ENCODE results near the gene PLEKHA7.

The PLEKHA7 gene

GRCh38 chr11:16898274-16898985 is 115.8 kb downstream of the PLEKHA7 start:
- H2BK120ac ChIP-seq (ENCODE audit: low read depth, low read length) = no peak overlapping the region
- no peak overlapping the region for H2BK15ac ChIP-seq (replicated peaks; ENCODE audit: low read depth)
- no peak overlapping the region for H3K56ac ChIP-seq (ENCODE audit: low read length)
- no peak overlapping the region for H4K8ac ChIP-seq (ENCODE audit: low read depth, low read length)
- H3K36me3 ChIP-seq (ENCODE audit: control insufficient read depth, insufficient read depth, low read length) = no peaks in the 10 kb centered on the region
- H3K4me3 ChIP-seq (ENCODE audit: low read length) = no peak overlapping the region
- H3K27me3 ChIP-seq (ENCODE audit: insufficient read depth, low read length, poor library complexity) = no peaks in the 10 kb centered on the region
- DNase-seq = no peak
- no peak overlapping the region for H3K23ac ChIP-seq (ENCODE audit: low read length)
- no peak overlapping the region for H3K4me2 ChIP-seq (ENCODE audit: low read length)
- H4K5ac ChIP-seq (ENCODE audit: low read length) = no peak overlapping the region
- no peak overlapping the region for H3K4ac ChIP-seq (ENCODE audit: low read depth, low read length)
- no CpG with 5 or more reads among the region's 1 CpG for WGBS (ENCODE audit: extremely low coverage, insufficient coverage, low lambda C conversion rate)
- no peak overlapping the region for H3K9ac ChIP-seq (ENCODE audit: low read length)
- no peak overlapping the region for H2BK5ac ChIP-seq (ENCODE audit: low read length)
- H3K18ac ChIP-seq (ENCODE audit: low read length) = no peak overlapping the region
- no peaks in the 10 kb centered on the region for H3K79me1 ChIP-seq (ENCODE audit: low read length)
- H3K4me1 ChIP-seq (ENCODE audit: control insufficient read depth, low read depth, low read length) = peaks cover 8% of the 10 kb centered on the region
- peak overlapping the region; percentile 84 for H2AK5ac ChIP-seq (ENCODE audit: low read length)
- no peak overlapping the region for H3K27ac ChIP-seq (ENCODE audit: low read depth, low read length)
- H3K79me2 ChIP-seq (ENCODE audit: control insufficient read depth, insufficient read depth, low read length) = no peaks in the 10 kb centered on the region

GRCh38 chr11:16897470-16898061 is 116.6 kb downstream of the PLEKHA7 start:
- H3K27me3 ChIP-seq (ENCODE audit: insufficient read depth, low read length, poor library complexity) = no peaks in the 10 kb centered on the region
- no peak overlapping the region for H3K27ac ChIP-seq (ENCODE audit: low read depth, low read length)

GRCh38 chr11:16896729-16897469 is 117.3 kb downstream of the PLEKHA7 start:
- no peak overlapping the region for H3K4ac ChIP-seq (ENCODE audit: low read depth, low read length)
- WGBS (ENCODE audit: extremely low coverage, insufficient coverage, low lambda C conversion rate) = no CpG with 5 or more reads among the region's 7 CpGs
- H3K27me3 ChIP-seq (ENCODE audit: insufficient read depth, low read length, poor library complexity) = no peaks in the 10 kb centered on the region
- H3K18ac ChIP-seq (ENCODE audit: low read length) = no peak overlapping the region
- no peak overlapping the region for H4K5ac ChIP-seq (ENCODE audit: low read length)
- H4K8ac ChIP-seq (ENCODE audit: low read depth, low read length) = no peak overlapping the region
- no peak overlapping the region for H3K9ac ChIP-seq (ENCODE audit: low read length)
- no peak overlapping the region for H3K27ac ChIP-seq (ENCODE audit: low read depth, low read length)
- no peak overlapping the region for H3K4me3 ChIP-seq (ENCODE audit: low read length)
- H3K79me1 ChIP-seq (ENCODE audit: low read length) = no peaks in the 10 kb centered on the region
- no peaks in the 10 kb centered on the region for H3K36me3 ChIP-seq (ENCODE audit: control insufficient read depth, insufficient read depth, low read length)
- no peak overlapping the region for H2BK5ac ChIP-seq (ENCODE audit: low read length)
- H3K23ac ChIP-seq (ENCODE audit: low read length) = no peak overlapping the region
- no peak for DNase-seq
- H3K79me2 ChIP-seq (ENCODE audit: control insufficient read depth, insufficient read depth, low read length) = no peaks in the 10 kb centered on the region
- no peak overlapping the region for H3K4me2 ChIP-seq (ENCODE audit: low read length)
- no peak overlapping the region for H3K56ac ChIP-seq (ENCODE audit: low read length)
- H2BK120ac ChIP-seq (ENCODE audit: low read depth, low read length) = no peak overlapping the region
- peaks cover 10% of the 10 kb centered on the region for H3K4me1 ChIP-seq (ENCODE audit: control insufficient read depth, low read depth, low read length)
- H2BK15ac ChIP-seq (replicated peaks; ENCODE audit: low read depth) = no peak overlapping the region
- H2AK5ac ChIP-seq (ENCODE audit: low read length) = no peak overlapping the region

More at GRCh38 chr11:16897470-16898061, 116.6 kb downstream of the PLEKHA7 start:
- H2AK5ac ChIP-seq (ENCODE audit: low read length) = no peak overlapping the region
- H3K9ac ChIP-seq (ENCODE audit: low read length) = no peak overlapping the region
- H3K79me2 ChIP-seq (ENCODE audit: control insufficient read depth, insufficient read depth, low read length) = no peaks in the 10 kb centered on the region
- H3K4me3 ChIP-seq (ENCODE audit: low read length) = no peak overlapping the region
- H3K4me1 ChIP-seq (ENCODE audit: control insufficient read depth, low read depth, low read length) = peaks cover 10% of the 10 kb centered on the region
- H3K18ac ChIP-seq (ENCODE audit: low read length) = no peak overlapping the region
- DNase-seq = peak; percentile 84
- H3K79me1 ChIP-seq (ENCODE audit: low read length) = no peaks in the 10 kb centered on the region
- H3K23ac ChIP-seq (ENCODE audit: low read length) = no peak overlapping the region
- no peak overlapping the region for H2BK15ac ChIP-seq (replicated peaks; ENCODE audit: low read depth)
- no peak overlapping the region for H2BK120ac ChIP-seq (ENCODE audit: low read depth, low read length)
- no peak overlapping the region for H3K56ac ChIP-seq (ENCODE audit: low read length)
- H2BK5ac ChIP-seq (ENCODE audit: low read length) = no peak overlapping the region
- H3K36me3 ChIP-seq (ENCODE audit: control insufficient read depth, insufficient read depth, low read length) = no peaks in the 10 kb centered on the region
- no peak overlapping the region for H3K4ac ChIP-seq (ENCODE audit: low read depth, low read length)
- WGBS (ENCODE audit: extremely low coverage, insufficient coverage, low lambda C conversion rate) = no CpG with 5 or more reads among the region's 7 CpGs
- no peak overlapping the region for H4K5ac ChIP-seq (ENCODE audit: low read length)
- H4K8ac ChIP-seq (ENCODE audit: low read depth, low read length) = no peak overlapping the region
- H3K4me2 ChIP-seq (ENCODE audit: low read length) = peak overlapping the region; percentile 4

- H3K36me3 ChIP-seq (ENCODE audit: control insufficient read depth, insufficient read depth, low read length) = no peaks in the 10 kb centered on the region
- H3K4ac ChIP-seq (ENCODE audit: low read depth, low read length) = no peak overlapping the region
- peaks cover 10% of the 10 kb centered on the region for H3K4me1 ChIP-seq (ENCODE audit: control insufficient read depth, low read depth, low read length)
- no peaks in the 10 kb centered on the region for H3K27me3 ChIP-seq (ENCODE audit: insufficient read depth, low read length, poor library complexity)
- WGBS (ENCODE audit: extremely low coverage, insufficient coverage, low lambda C conversion rate) = no CpG with 5 or more reads among the region's 3 CpGs
- no peak overlapping the region for H2AK5ac ChIP-seq (ENCODE audit: low read length)
- no peak overlapping the region for H2BK5ac ChIP-seq (ENCODE audit: low read length)
- H3K9ac ChIP-seq (ENCODE audit: low read length) = no peak overlapping the region
- H3K56ac ChIP-seq (ENCODE audit: low read length) = no peak overlapping the region
- no peak overlapping the region for H3K4me3 ChIP-seq (ENCODE audit: low read length)
- H3K79me1 ChIP-seq (ENCODE audit: low read length) = no peaks in the 10 kb centered on the region
- no peak overlapping the region for H3K4me2 ChIP-seq (ENCODE audit: low read length)
- no peak overlapping the region for H2BK15ac ChIP-seq (replicated peaks; ENCODE audit: low read depth)
- no peak overlapping the region for H3K23ac ChIP-seq (ENCODE audit: low read length)
- no peak overlapping the region for H3K27ac ChIP-seq (ENCODE audit: low read depth, low read length)
- H2BK120ac ChIP-seq (ENCODE audit: low read depth, low read length) = no peak overlapping the region
- DNase-seq = no peak
- H3K18ac ChIP-seq (ENCODE audit: low read length) = no peak overlapping the region
- no peak overlapping the region for H4K5ac ChIP-seq (ENCODE audit: low read length)
- H4K8ac ChIP-seq (ENCODE audit: low read depth, low read length) = no peak overlapping the region
- no peaks in the 10 kb centered on the region for H3K79me2 ChIP-seq (ENCODE audit: control insufficient read depth, insufficient read depth, low read length)
These were observed 118.9 kb downstream of the PLEKHA7 start for GRCh38 chr11:16895306-16895705.

GRCh38 chr11:16893456-16894066 is 120.7 kb downstream of the PLEKHA7 start:
- Histone ChIP-seq H4K5ac (ENCODE audit: low read length) (no peak overlapping the region), H3K56ac (ENCODE audit: low read length) (no peak overlapping the region), H3K4me2 (ENCODE audit: low read length) (no peak overlapping the region), H3K27me3 (ENCODE audit: insufficient read depth, low read length, poor library complexity) (no peaks in the 10 kb centered on the region), H3K27ac (ENCODE audit: low read depth, low read length) (no peak overlapping the region), H3K4me1 (ENCODE audit: control insufficient read depth, low read depth, low read length) (peaks cover 10% of the 10 kb centered on the region), H3K18ac (ENCODE audit: low read length) (no peak overlapping the region), H3K9ac (ENCODE audit: low read length) (no peak overlapping the region), H3K4me3 (ENCODE audit: low read length) (no peak overlapping the region), H3K79me2 (ENCODE audit: control insufficient read depth, insufficient read depth, low read length) (no peaks in the 10 kb centered on the region), H2BK5ac (ENCODE audit: low read length) (no peak overlapping the region), H3K23ac (ENCODE audit: low read length) (no peak overlapping the region), H3K79me1 (ENCODE audit: low read length) (no peaks in the 10 kb centered on the region), H3K4ac (ENCODE audit: low read depth, low read length) (no peak overlapping the region), H2AK5ac (ENCODE audit: low read length) (no peak overlapping the region), H2BK120ac (ENCODE audit: low read depth, low read length) (no peak overlapping the region), H4K8ac (ENCODE audit: low read depth, low read length) (no peak overlapping the region), H2BK15ac (replicated peaks; ENCODE audit: low read depth) (no peak overlapping the region), H3K36me3 (ENCODE audit: control insufficient read depth, insufficient read depth, low read length) (no peaks in the 10 kb centered on the region)
- DNase-seq = peak; percentile 89
- WGBS (ENCODE audit: extremely low coverage, insufficient coverage, low lambda C conversion rate) = no CpG with 5 or more reads among the region's 4 CpGs
